Adrenal gland (tissue), 12 donors: Measurements from ENCODE around the gene EPB41L4B. TPM values are rescaled to one million over a fixed set of nuclear protein-coding genes. Genes with fewer than 3 reads are reported as not detected.
A peak's percentile ranks its signal among the peaks of the same experiment; 100 is the strongest.

ENCODE experiments used
- DNase-seq, 7 donors: peaks; one replicate each; pipeline ENCODE4 v3.0.0-alpha.2; 2019 to 2020
- H3K27ac ChIP-seq, 5 donors: fragments of 200-600 bp; sonication (generic) in 4 of 5; 1 replicate in 3 of 5; 2 replicates in 2 of 5; pipeline versions ENCODE4 v1.5.1 to v1.8.0; 2016 to 2020; ENCODE audit warnings: mild to moderate bottlenecking in 1 of 5
- H3K27me3 ChIP-seq: fragments of 200-600 bp; 2 replicates; pipeline ENCODE4 v1.8.0; 2021
- H3K36me3 ChIP-seq, 2 donors: fragments of 200-600 bp; replicated peaks in 1 of 2; 1 replicate in 1 of 2; 2 replicates in 1 of 2; pipeline versions ENCODE4 v1.5.1 to v1.8.0; 2018 to 2022
- H3K4me1 ChIP-seq, 2 donors: fragments of 200-600 bp; replicated peaks in 1 of 2; 1 replicate in 1 of 2; 2 replicates in 1 of 2; pipeline versions ENCODE4 v1.5.1 to v1.8.0; 2018 to 2021
- H3K4me3 ChIP-seq, 4 donors: fragments of 200-600 bp; sonication (generic) in 3 of 4; one replicate each; pipeline ENCODE4 v1.5.1; 2016 to 2018
- H3K9me3 ChIP-seq, 3 donors: fragments of 200-600 bp; sonication (generic) in 1 of 3; replicated peaks in 1 of 3; 1 replicate in 2 of 3; 2 replicates in 1 of 3; pipeline versions ENCODE4 v1.5.1 to v1.8.0; 2016 to 2021
- POLR2A ChIP-seq, 2 donors: fragments of 450-650 bp; IDR thresholded peaks; one replicate each; pipeline ENCODE4 v1.6.1; 2017; ENCODE audit warnings: antibody characterized with exemption in 2 of 2, mild to moderate bottlenecking in 2 of 2, moderate library complexity in 1 of 2
- WGBS, 4 donors: extraction: QIAGEN DNeasy Blood & Tissue Kit in 2 of 4; methylation state at CpG; one replicate each; pipeline versions ENCODE4 v1.1.5 to v1.1.7; 2013 to 2017; 5-methylcytosine and 5-hydroxymethylcytosine counted together
- intact Hi-C, 2 donors: fragments of 100-400 bp; cut with DNase I; formaldehyde crosslinking; loops; one replicate each; pipeline versions ENCODE4 v1.14.1 to v1.15.0; 2022 to 2023
- polyA plus RNA-seq, 3 donors: library from polyadenylated mRNA; stranded (reverse); fragments of 200-250 nt in 2 of 3; fragments of 350-450 nt in 1 of 3; fragmentation: Illumina TruSeq in 1 of 3; extraction: RNeasy Lipid Tissue Mini Kit (QIAGEN cat#74804) in 1 of 3; gene quantifications; one replicate each; pipeline ENCODE4 v1.2.3, GENCODE V29; 2013 to 2014
- total RNA-seq, 9 donors: library from RNA; depleted of rRNA in 4 of 9; stranded (reverse); fragments of >200 nt in 4 of 9; fragments of 120-200 nt in 1 of 9; fragmentation: NEBNext Ultra II Directional in 1 of 9; extraction: Animal tissue kit (Norgen Biotek cat#: 25700) in 1 of 9; gene quantifications; one replicate each; pipeline versions ENCODE4 v1.1.0 to v1.2.4, GENCODE V29; 2013 to 2023
- TF ChIP-seq, protein P1 (sequence below), 6 experiments: fragments of 450-650 bp in 4 of 6; fragments of 200-600 bp in 2 of 6; sonication (generic) in 1 of 6; IDR thresholded peaks; 1 replicate in 5 of 6; 2 replicates in 1 of 6; pipeline versions ENCODE4 v1.5.1 to v1.8.0; 2016 to 2021; ENCODE audit warnings: antibody characterized with exemption in 6 of 6, mild to moderate bottlenecking in 2 of 6, moderate library complexity in 1 of 6
- donor health status: healthy with polysubstance abuse.
- donor health status: Bipolar disorder and iron deficiency.
- donor health status: DM: yes; HTN: yes; CAD: no.
- donor health status: DM: no; HTN: no; CAD: no.
- donor health status: DM: no; HTN: no; CAD: no.
- donor health status: DM: yes; HTN: yes; CAD: no.

The EPB41L4B gene
- total and polyA plus RNA-seq, 12 donors, result 7.4 to 37.2 (median 18.7) TPM

DNA sequence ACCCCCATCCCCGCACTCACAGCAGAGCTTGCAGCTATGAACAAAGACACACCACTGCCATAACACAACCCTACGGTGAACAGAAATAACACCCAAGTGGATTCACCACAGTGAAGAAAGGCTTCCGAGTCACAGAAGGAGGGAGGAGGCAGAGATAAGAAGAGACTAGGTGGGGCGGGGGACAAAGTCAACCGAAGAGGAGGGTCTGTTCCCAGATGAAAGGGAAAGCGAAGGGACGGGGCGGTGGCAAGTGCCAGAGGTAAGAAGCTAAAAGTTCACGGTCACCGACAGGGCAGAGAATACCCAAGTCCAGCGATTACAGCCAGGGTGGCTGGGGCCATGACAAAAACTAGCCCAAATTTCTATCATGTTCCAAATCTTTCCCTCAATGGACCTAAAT lies 21.0 kb downstream of the EPB41L4B start:
- intact Hi-C loops, result no loop called here
- DNase-seq, result no peak
- Histone ChIP-seq H3K4me1 (peaks cover 0 to 8% of the 10 kb centered on the region in 2 donors), H3K27ac (no peak overlapping the region), H3K27me3 (no peaks in the 10 kb centered on the region), H3K9me3 (no peaks in the 10 kb centered on the region), H3K4me3 (no peak overlapping the region), H3K36me3 (no peaks in the 10 kb centered on the region)
- TF ChIP-seq, protein P1, sequence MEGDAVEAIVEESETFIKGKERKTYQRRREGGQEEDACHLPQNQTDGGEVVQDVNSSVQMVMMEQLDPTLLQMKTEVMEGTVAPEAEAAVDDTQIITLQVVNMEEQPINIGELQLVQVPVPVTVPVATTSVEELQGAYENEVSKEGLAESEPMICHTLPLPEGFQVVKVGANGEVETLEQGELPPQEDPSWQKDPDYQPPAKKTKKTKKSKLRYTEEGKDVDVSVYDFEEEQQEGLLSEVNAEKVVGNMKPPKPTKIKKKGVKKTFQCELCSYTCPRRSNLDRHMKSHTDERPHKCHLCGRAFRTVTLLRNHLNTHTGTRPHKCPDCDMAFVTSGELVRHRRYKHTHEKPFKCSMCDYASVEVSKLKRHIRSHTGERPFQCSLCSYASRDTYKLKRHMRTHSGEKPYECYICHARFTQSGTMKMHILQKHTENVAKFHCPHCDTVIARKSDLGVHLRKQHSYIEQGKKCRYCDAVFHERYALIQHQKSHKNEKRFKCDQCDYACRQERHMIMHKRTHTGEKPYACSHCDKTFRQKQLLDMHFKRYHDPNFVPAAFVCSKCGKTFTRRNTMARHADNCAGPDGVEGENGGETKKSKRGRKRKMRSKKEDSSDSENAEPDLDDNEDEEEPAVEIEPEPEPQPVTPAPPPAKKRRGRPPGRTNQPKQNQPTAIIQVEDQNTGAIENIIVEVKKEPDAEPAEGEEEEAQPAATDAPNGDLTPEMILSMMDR (IDR thresholded peaks at IDR 0.05), result no peak
- no peak for TF ChIP-seq POLR2A (IDR thresholded peaks at IDR 0.05)
- WGBS, 4 donors, result 91 to 94% (median 92%) methylated on average over 11 of the region's 11 CpGs

DNA sequence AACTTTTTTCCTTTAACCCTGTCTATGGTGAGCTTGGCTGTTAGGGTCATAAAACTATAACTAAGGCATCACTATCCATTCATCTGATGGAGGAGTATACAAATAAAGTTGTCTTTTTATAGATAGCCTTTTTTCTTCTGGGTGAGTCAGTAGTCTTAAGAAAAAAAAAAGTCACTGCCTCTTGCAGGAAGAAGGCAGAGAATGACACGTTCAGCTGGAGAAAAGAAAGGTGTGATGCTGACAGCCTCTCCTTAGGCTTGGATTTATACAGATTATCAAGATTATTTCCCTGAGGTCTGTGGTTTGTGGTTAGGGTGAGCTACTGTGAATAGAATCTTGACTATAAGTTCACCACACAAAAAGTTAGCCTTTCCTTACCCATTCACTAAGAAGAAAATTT lies 23.0 kb downstream of the EPB41L4B start:
- TF ChIP-seq POLR2A (IDR thresholded peaks at IDR 0.05), result no peak
- TF ChIP-seq, protein P1 (IDR thresholded peaks at IDR 0.05), result no peak
- Histone ChIP-seq H3K9me3 (no peaks in the 10 kb centered on the region), H3K36me3 (no peaks in the 10 kb centered on the region), H3K27ac (no peak overlapping the region), H3K4me3 (no peak overlapping the region), H3K27me3 (no peaks in the 10 kb centered on the region), H3K4me1 (peaks cover 0 to 10% of the 10 kb centered on the region in 2 donors)
- 16 to 26% (median 20%) methylated on average over 1 of the region's 1 CpG for WGBS, 4 donors
- DNase-seq, result no peak
- intact Hi-C loops, result no loop called here

DNA sequence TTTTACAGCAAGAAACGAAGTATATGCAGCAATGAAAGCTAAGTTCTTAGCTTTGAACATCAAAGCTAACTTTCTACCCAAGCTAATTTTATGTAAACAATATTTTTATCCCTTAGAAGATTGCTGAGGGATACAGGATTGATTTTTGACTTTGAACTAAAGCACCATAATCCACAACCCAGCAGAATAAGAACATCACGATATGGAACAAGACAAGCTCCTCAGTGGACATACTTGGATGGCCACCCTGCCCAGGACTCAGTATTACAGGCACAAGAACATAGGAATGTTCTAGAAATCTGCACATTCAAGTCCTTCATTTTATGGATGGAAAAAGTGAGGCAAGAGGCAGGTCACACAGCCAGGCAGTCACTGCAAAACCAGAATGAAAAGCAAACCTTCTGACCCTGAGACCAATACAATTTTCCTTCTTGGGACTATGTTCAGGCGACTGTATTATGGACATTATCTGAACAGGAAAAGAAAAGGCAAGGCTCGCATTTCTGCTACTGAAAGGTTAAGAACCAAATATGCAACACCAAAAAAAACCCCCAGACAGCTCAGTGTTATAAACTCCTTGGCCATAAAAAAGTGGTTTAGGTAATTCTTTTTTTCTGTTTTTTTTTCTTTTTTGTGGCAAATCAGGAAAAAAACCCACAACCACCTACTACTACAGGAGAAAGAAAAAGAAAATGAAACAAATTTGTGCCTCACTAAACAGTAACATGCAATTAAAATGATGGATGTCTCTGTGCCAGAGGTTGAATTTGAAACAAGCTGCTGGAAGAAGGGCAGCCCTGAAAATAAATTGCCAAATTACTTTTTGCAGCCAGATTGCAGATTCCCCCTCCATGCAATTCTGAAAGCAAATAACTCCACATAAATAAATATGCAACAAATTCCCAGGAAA lies 25.4 kb downstream of the EPB41L4B start:
- no peaks in the 10 kb centered on the region for H3K36me3 ChIP-seq
- no peak for TF ChIP-seq POLR2A (IDR thresholded peaks at IDR 0.05)
- TF ChIP-seq, protein P1 (IDR thresholded peaks at IDR 0.05), result no peak
- H3K9me3 ChIP-seq, result no peaks in the 10 kb centered on the region
- no peaks in the 10 kb centered on the region for H3K27me3 ChIP-seq
- H3K4me1 ChIP-seq, result peaks cover 0 to 10% of the 10 kb centered on the region in 2 donors
- intact Hi-C loops, result no loop called here
- DNase-seq, result no peak
- WGBS, 4 donors, result 39 to 48% (median 44%) methylated on average over 4 of the region's 4 CpGs
- H3K4me3 ChIP-seq, result no peak overlapping the region
- peak overlapping the region in 2 of 5 donors; percentile 26 to 63 for H3K27ac ChIP-seq

DNA sequence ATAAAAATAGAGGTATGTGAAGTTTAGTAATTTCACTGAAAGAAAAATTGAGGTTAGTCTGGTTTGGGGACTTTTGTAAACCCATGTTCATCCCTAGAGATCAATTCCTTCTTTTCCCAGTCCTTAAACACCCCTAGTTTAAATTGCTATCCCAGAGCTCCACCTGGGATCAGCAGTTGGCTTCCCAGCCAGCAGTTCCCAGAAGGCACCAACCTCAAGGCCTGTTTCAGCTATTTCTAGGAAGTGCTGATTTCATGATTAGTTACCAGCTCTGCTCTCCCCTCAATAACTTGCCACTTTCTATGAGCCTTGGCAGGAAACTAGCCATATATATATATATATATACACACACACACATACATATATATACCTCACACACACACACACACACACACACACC lies 30.5 kb downstream of the EPB41L4B start:
- H3K4me3 ChIP-seq, result no peak overlapping the region
- no peak for TF ChIP-seq POLR2A (IDR thresholded peaks at IDR 0.05)
- TF ChIP-seq, protein P1 (IDR thresholded peaks at IDR 0.05), result no peak
- intact Hi-C loops, result no loop called here
- H3K36me3 ChIP-seq, result no peaks in the 10 kb centered on the region
- no peaks in the 10 kb centered on the region for H3K27me3 ChIP-seq
- H3K9me3 ChIP-seq, result no peaks in the 10 kb centered on the region
- no peak for DNase-seq
- H3K27ac ChIP-seq, result no peak overlapping the region
- H3K4me1 ChIP-seq, result peaks cover 0 to 7% of the 10 kb centered on the region in 2 donors
